Cardiac muscle cell (in vitro differentiated cells and primary cell): ENCODE results near the gene LEFTY2. TPM values are rescaled to one million over a fixed set of nuclear protein-coding genes. Genes with fewer than 3 reads are reported as not detected.

Experiments
- DNase-seq, 2 donors: peaks; one replicate each; pipeline versions ENCODE4 v3.0.0 to v3.0.0-alpha.2; 2010 to 2017; ENCODE audit warnings: low read depth in 1 of 2, low spot score in 1 of 2
- H3K27ac ChIP-seq: fragments of 200-600 bp; sonication (generic); 2 replicates; pipeline ENCODE4 v1.5.1; 2016
- H3K27me3 ChIP-seq: fragments of 200-600 bp; sonication (generic); 2 replicates; pipeline ENCODE4 v1.6.0; 2016; ENCODE audit warnings: control low read depth
- H3K36me3 ChIP-seq: fragments of 200-600 bp; sonication (generic); 2 replicates; pipeline ENCODE4 v1.5.1; 2016; ENCODE audit warnings: control low read depth
- H3K4me1 ChIP-seq: fragments of 200-600 bp; sonication (generic); 2 replicates; pipeline ENCODE4 v1.8.1; 2017; ENCODE audit warnings: low read depth, mild to moderate bottlenecking, mixed run types
- H3K4me3 ChIP-seq: fragments of 200-600 bp; sonication (generic); 2 replicates; pipeline ENCODE4 v1.5.1; 2016; ENCODE audit warnings: mild to moderate bottlenecking
- H3K9me3 ChIP-seq: fragments of 200-600 bp; sonication (generic); 2 replicates; pipeline ENCODE4 v1.5.1; 2017; ENCODE audit warnings: low read depth, mild to moderate bottlenecking, control low read depth
- polyA plus RNA-seq: library from polyadenylated mRNA; unstranded; fragments of >200 nt; fragmentation: Nextera tagmentation; extraction: Ambion mirVana; gene quantifications from 2 replicates; pipeline ENCODE4 v1.2.1, GENCODE V29; 2016
- total RNA-seq: library from RNA; depleted of rRNA; stranded (reverse); fragments of >200 nt; gene quantifications from 2 replicates; pipeline ENCODE4 v1.2.3, GENCODE V29; 2016
- TF ChIP-seq, protein P1 (sequence below): IDR thresholded peaks from 2 replicates; pipeline ENCODE4 v1.5.1; 2012; ENCODE audit warnings: low read depth, mild to moderate bottlenecking, low read length

Gene LEFTY2
- total and polyA plus RNA-seq, 2 experiments from 2014 or later = 4.0 to 9.0 TPM

DNA sequence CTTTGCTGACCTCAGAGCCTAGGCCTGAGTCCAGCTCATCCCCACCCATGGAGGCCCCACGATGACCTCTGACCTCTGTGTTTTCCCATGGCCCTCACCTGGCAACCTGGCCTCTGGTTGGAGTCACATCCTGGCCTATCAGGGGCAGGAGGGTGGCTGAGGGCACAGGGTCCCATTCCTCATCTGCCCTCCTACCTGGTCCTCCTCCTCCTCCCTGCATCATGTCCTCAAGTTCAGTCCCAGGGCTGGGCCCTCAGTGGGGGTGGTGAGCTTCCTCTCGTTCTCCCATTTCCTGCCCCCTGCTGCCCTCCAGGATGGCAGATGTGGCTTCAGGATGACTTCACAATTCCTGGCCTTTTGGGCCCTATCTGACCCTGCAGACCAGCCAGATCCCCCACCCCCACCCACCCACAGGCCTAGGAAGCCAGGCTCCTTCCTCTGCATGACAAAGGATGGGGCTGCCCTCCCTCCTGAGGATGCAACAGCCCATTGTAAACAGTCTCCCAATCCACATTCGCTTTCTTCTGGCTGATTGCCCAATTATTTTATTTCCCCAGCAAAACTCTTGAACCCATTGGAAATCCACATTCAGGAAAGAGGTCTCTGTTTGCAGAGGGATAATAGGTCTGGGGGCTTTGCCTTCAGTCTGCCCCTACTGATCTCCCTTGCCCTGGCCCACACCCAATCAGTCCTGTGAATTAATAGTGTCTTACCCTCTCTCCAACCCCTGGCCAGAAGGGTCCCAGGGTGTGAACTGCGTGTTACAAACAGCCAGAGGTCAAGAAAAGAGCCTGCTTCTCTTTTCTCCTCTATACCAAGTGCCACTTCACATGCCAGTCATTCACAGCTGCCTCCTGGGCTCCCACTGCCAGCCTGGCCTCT is 41.7 kb downstream of the LEFTY2 start:
- H3K4me3 ChIP-seq = no peak overlapping the region
- H3K27ac ChIP-seq = no peak overlapping the region
- no peaks in the 10 kb centered on the region for H3K9me3 ChIP-seq
- no peaks in the 10 kb centered on the region for H3K36me3 ChIP-seq
- DNase-seq = no peak
- no peaks in the 10 kb centered on the region for H3K4me1 ChIP-seq
- H3K27me3 ChIP-seq = no peaks in the 10 kb centered on the region
- TF ChIP-seq, protein P1, sequence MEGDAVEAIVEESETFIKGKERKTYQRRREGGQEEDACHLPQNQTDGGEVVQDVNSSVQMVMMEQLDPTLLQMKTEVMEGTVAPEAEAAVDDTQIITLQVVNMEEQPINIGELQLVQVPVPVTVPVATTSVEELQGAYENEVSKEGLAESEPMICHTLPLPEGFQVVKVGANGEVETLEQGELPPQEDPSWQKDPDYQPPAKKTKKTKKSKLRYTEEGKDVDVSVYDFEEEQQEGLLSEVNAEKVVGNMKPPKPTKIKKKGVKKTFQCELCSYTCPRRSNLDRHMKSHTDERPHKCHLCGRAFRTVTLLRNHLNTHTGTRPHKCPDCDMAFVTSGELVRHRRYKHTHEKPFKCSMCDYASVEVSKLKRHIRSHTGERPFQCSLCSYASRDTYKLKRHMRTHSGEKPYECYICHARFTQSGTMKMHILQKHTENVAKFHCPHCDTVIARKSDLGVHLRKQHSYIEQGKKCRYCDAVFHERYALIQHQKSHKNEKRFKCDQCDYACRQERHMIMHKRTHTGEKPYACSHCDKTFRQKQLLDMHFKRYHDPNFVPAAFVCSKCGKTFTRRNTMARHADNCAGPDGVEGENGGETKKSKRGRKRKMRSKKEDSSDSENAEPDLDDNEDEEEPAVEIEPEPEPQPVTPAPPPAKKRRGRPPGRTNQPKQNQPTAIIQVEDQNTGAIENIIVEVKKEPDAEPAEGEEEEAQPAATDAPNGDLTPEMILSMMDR = no peak

GRCh38 chr1:225897595-225898514 is 43.2 kb downstream of the LEFTY2 start:
- TF ChIP-seq, protein P1 = no peak
- Histone ChIP-seq H3K9me3 (no peaks in the 10 kb centered on the region), H3K27ac (no peak overlapping the region), H3K4me1 (no peaks in the 10 kb centered on the region), H3K4me3 (no peak overlapping the region), H3K27me3 (no peaks in the 10 kb centered on the region), H3K36me3 (no peaks in the 10 kb centered on the region)
- no peak for DNase-seq

- DNase-seq = no peak
- Histone ChIP-seq H3K36me3 (no peaks in the 10 kb centered on the region), H3K27ac (no peak overlapping the region), H3K4me1 (no peaks in the 10 kb centered on the region), H3K27me3 (no peaks in the 10 kb centered on the region), H3K9me3 (no peaks in the 10 kb centered on the region), H3K4me3 (no peak overlapping the region)
- TF ChIP-seq, protein P1 = no peak
Measured at GRCh38 chr1:225896937-225897549, 44.0 kb downstream of the LEFTY2 start.

- no peaks in the 10 kb centered on the region for H3K9me3 ChIP-seq
- H3K4me1 ChIP-seq = no peaks in the 10 kb centered on the region
- no peak overlapping the region for H3K27ac ChIP-seq
- H3K27me3 ChIP-seq = no peaks in the 10 kb centered on the region
- TF ChIP-seq, protein P1 = no peak
- no peak overlapping the region for H3K4me3 ChIP-seq
- no peak for DNase-seq
- no peaks in the 10 kb centered on the region for H3K36me3 ChIP-seq
Measured at GRCh38 chr1:225896494-225896893, 44.5 kb downstream of the LEFTY2 start.

DNA sequence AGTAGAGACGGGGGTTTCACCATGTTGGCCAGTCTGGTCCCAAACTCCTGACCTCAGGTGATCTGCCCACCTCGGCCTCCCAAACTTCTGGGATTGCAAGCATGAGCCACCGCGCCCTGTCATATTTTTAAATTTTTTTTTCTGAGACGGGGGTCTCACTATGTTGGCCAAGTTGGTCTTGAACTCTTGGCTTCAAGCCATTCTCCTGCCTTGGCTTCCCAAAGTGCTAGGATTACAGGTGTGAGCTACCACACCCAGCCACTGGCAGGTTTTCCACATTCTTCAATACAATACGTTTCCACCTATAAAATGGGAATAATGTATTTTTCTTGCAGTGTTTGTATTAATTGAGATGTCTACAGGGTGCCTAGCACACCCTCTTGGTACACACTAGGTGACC is 48.7 kb downstream of the LEFTY2 start:
- DNase-seq = no peak
- Histone ChIP-seq H3K27me3 (no peaks in the 10 kb centered on the region), H3K4me1 (no peaks in the 10 kb centered on the region), H3K9me3 (no peaks in the 10 kb centered on the region), H3K27ac (no peak overlapping the region), H3K4me3 (no peak overlapping the region), H3K36me3 (no peaks in the 10 kb centered on the region)
- TF ChIP-seq, protein P1 = no peak
